ENCODE measurements around the gene TMIGD1.

GRCh38 chr17:30339086-30339485 lies 5.2 kb upstream of the TMIGD1 start:
- TF ChIP-seq EZH2 (IDR thresholded peaks at IDR 0.05; ENCODE audit: insufficient read depth, low read length), result no peak
- TF ChIP-seq CTCF (IDR thresholded peaks at IDR 0.05; ENCODE audit: insufficient read depth, low read depth, low read length), result no peak
